Pulmonary artery endothelial cell (primary cell): ENCODE data around the gene SHTN1. TPM values are rescaled to one million over a fixed set of nuclear protein-coding genes. Genes with fewer than 3 reads are reported as not detected.

Experiments used
- DNase-seq: peaks from one replicate; pipeline ENCODE4 v3.0.0-alpha.2; 2011; ENCODE audit warnings: low read depth, low spot score
- total RNA-seq: library from RNA; depleted of rRNA; stranded (reverse); fragments of >200 nt; gene quantifications from 2 replicates; pipeline ENCODE4 v1.2.3, GENCODE V29; 2014

Gene SHTN1, protein sequence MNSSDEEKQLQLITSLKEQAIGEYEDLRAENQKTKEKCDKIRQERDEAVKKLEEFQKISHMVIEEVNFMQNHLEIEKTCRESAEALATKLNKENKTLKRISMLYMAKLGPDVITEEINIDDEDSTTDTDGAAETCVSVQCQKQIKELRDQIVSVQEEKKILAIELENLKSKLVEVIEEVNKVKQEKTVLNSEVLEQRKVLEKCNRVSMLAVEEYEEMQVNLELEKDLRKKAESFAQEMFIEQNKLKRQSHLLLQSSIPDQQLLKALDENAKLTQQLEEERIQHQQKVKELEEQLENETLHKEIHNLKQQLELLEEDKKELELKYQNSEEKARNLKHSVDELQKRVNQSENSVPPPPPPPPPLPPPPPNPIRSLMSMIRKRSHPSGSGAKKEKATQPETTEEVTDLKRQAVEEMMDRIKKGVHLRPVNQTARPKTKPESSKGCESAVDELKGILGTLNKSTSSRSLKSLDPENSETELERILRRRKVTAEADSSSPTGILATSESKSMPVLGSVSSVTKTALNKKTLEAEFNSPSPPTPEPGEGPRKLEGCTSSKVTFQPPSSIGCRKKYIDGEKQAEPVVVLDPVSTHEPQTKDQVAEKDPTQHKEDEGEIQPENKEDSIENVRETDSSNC
- 3.2 and 4.7 TPM in 2 replicates for total RNA-seq

DNA sequence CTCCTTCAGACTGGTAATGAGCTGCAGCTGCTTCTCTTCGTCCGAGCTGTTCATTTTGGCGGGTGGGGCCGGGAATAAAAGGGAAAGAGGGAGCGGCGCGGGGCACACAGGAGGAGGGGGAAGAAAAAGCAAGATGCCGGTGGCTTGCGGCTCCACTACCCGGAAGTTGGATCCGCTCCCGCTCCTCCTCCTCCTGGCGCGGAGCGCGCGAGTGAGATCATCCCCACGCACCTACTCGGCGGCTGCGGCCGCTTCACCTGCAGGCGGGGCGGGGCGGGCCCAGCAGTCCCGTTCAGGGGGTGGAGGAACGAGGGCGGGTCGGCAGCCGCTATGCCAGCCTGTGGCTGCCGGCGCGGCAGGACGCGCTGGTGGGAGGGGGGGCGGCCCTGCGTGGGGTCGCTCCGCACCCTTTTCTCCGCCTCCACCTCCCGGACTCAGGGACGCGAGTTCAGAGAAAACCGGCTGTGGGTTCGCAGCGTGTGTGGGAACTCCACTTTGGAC lies at the start of gene SHTN1:
Gene SHTN1 (minus strand): TSS at position 162 of the 501 bp plus-strand sequence. CDS start 108 bp downstream, at position 54.
- DNase-seq, result no peak

GRCh38 chr10:117053482-117053881 lies 48.5 kb upstream of the SHTN1 start:
- DNase-seq, result no peak

- no peak for DNase-seq
Measured at GRCh38 chr10:117047947-117048346, 43.0 kb upstream of the SHTN1 start.

DNA sequence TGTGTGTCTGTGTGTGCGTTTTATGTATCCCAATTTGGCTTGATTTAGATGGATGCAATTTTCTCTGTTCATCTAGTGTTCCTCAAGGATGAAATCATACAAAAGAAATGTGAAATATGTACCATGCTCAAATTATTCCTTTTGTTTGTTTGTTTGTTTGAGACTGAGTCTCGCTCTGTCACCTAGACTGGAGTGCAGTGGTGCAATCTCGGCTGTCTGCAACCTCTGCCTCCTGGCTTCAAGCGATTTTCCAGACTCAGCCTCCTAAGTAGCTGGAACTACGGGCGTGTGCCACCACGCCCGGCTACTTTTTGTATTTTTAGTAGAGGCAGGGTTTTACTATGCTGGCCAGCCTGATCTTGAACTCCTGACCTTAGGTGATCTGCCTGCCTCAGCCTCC lies 11.3 kb upstream of the SHTN1 start:
- no peak for DNase-seq

- DNase-seq, result no peak
Measured at GRCh38 chr10:117014835-117015234, 9.8 kb upstream of the SHTN1 start.

DNA sequence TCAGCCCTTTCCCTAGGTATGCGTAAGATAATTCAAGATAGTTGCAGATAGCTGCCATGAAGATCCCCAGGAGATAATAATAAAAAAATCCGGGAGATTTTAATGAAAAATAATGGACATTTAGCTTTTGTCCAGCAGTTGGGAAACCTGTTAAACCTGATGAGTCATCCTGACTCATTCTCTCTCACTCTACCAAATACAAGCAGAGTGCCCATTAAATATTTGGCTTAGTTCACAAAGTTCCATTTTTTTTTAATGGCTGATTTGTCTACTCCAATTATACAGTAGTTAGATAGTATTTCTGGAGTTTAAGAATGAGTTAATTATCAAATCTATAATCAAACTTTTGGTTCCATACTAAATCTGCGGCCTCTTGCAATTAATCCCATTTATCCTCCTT lies 2.1 kb upstream of the SHTN1 start:
- no peak for DNase-seq

DNA sequence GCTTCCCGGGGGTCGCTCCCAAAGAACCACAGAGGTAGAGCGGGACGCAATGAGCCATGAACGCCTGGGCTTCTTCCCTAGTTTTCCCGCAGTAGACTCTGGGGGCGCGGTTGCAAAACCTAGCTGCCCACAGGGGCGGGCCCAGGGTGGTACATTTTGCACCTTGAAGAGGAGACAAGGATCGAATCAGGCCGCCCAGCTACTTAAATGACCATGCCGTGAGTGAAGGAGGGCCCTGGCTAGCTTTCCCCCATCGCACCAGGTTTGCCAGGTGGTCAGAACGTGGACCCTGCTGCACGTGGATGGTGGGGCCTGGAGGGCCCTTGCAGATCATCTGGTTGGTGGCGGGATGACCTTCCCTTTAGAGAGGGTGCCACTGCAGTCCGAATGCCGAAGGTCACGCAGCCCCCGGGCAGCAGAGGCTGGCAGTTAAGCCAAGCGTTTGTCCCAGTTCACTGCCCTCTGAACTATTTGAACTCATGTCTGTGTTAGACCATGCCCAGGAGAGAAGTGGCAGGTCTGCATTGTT lies 604 bp upstream of the SHTN1 start:
- no peak for DNase-seq

- no peak for DNase-seq
Measured at GRCh38 chr10:117004227-117005025, 561 bp downstream of the SHTN1 start.

DNA sequence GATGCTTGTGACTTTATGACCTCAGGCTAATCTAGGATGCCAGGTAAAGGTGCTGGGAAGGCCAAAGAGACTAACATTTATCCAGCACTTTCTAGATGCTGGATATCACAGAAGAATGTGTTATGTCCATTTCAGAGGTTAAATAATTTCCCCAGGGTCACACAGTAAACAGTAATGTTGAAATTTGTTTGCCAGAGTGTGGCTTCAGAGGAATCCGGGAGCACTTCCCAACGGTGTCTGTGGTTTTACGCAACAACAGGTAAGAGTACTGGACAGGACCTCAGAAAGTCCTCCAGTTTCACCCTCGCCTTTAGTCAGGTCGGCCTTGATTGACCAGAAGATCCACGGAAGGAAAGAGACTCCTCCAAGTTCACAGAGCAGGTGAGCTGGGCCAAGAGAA lies 1.7 kb downstream of the SHTN1 start:
- no peak for DNase-seq

DNA sequence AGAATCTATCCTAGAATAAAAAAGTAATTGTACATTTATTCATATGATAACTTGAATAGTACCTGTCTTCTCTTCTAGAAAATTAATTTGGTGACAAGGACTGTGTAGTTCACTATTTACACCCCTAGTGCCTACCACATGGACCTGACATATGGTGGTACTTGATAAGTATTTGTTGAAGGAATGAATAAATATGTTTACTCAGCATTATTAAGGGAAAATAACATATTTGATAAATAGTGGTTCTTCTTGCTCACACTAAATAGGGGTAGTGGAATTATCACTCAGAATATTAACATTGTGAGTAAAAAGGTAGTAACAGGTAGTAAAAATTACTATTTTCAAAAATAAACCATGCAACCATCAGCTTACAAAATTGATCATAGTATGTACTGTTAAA lies 2.8 kb downstream of the SHTN1 start:
- DNase-seq, result no peak

GRCh38 chr10:117001144-117001543 lies 3.8 kb downstream of the SHTN1 start:
- no peak for DNase-seq

- DNase-seq, result no peak
Measured at GRCh38 chr10:117000580-117000979, 4.4 kb downstream of the SHTN1 start.

GRCh38 chr10:116998172-116998571 lies 6.8 kb downstream of the SHTN1 start:
- DNase-seq, result no peak

GRCh38 chr10:116997015-116997414 lies 8.0 kb downstream of the SHTN1 start:
- DNase-seq, result no peak

- no peak for DNase-seq
Measured at GRCh38 chr10:116995648-116996047, 9.3 kb downstream of the SHTN1 start.

GRCh38 chr10:116994113-116994890 lies 10.7 kb downstream of the SHTN1 start:
- no peak for DNase-seq

- DNase-seq, result no peak
Measured at GRCh38 chr10:116993610-116994009, 11.4 kb downstream of the SHTN1 start.

GRCh38 chr10:116992183-116992582 lies 12.8 kb downstream of the SHTN1 start:
- DNase-seq, result no peak

DNA sequence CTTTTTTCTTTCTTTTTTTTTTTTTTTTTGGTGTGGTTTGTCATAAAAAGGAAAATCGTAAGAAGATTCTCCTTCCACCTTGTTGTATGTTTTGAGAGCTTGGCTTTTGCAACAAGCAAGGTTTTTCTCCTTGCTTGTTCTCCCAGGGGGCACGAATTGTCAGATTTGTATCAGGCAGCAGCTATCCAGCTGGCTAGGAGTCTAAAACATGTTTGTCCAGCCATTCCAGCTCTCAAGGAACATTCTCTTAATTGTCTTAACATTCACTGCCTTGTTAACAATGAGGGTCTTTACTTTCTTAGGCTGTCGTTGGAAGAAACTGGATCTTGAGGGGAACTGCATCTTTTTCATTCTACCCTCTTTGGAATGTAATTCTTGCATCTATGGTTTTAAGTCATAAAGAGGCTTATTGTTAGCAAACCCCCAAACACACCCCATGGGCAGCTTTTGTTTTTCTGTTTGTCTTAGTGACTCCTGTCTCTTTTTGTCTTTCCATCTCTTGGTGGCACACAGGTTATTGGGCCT lies 14.6 kb downstream of the SHTN1 start:
- no peak for DNase-seq

DNA sequence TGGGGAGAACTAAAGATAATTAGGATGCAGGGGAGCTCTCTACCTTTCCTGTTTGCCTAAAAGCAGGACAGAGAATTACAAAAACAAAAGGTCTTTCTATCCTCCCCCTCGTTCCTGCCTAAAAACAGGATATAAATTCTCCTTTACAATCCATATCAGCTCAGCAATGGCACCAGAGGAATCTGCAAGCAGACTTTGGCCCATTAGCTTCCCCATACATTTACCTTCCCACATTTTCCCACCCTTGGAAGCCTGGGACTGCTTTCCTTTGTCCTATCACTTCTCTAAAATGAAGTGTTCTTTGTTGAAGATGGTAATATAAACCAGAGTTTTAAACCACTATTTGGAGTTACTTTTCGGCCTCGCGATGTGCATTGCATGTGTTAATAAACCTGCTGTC lies 15.5 kb downstream of the SHTN1 start:
- DNase-seq, result no peak

- no peak for DNase-seq
Measured at GRCh38 chr10:116988311-116988710, 16.7 kb downstream of the SHTN1 start.
